HL-60 (cell line): ENCODE results near the gene ARF4.

ENCODE experiments used
- DNase-seq, 2 experiments: peaks; one replicate each; pipeline ENCODE4 v3.0.0-alpha.2; 2010 to 2020; ENCODE audit warnings: low read depth in 1 of 2, low spot score in 1 of 2
- H3K27ac ChIP-seq: fragments of 250-450 bp; sonication (Bioruptor Pico); replicated peaks from 2 replicates; pipeline ENCODE4 v1.5.1; 2020; ENCODE audit warnings: mild to moderate bottlenecking, moderate library complexity
- H3K27me3 ChIP-seq: fragments of 250-450 bp; sonication (Bioruptor Pico); 2 replicates; pipeline ENCODE4 v1.5.1; 2021; ENCODE audit warnings: mild to moderate bottlenecking, moderate library complexity; ENCODE audit not compliant: insufficient read depth, poor library complexity, severe bottlenecking
- H3K4me3 ChIP-seq: replicated peaks from 2 replicates; pipeline ENCODE4 v1.5.1; 2011; ENCODE audit warnings: mild to moderate bottlenecking, control low read depth, low read length; ENCODE audit not compliant: insufficient read depth
- CTCF ChIP-seq: IDR thresholded peaks from one replicate; pipeline ENCODE4 v1.5.1; 2011; ENCODE audit warnings: low read length, control low read depth, inconsistent platforms; ENCODE audit not compliant: insufficient read depth
- GABPA ChIP-seq: IDR thresholded peaks from 2 replicates; pipeline ENCODE4 v1.6.1; 2012; ENCODE audit warnings: low read depth
- POLR2AphosphoS5 ChIP-seq: IDR thresholded peaks from 2 replicates; pipeline ENCODE4 v1.6.1; 2012; ENCODE audit warnings: low read depth
- SPI1 ChIP-seq: IDR thresholded peaks from 2 replicates; pipeline ENCODE4 v1.6.1; 2012; ENCODE audit warnings: low read depth, mild to moderate bottlenecking, borderline replicate concordance
- TF ChIP-seq, protein P1 (sequence below): IDR thresholded peaks from 2 replicates; pipeline ENCODE4 v1.6.1; 2012; ENCODE audit warnings: low read depth; ENCODE audit not compliant: insufficient replicate concordance

The ARF4 gene

DNA sequence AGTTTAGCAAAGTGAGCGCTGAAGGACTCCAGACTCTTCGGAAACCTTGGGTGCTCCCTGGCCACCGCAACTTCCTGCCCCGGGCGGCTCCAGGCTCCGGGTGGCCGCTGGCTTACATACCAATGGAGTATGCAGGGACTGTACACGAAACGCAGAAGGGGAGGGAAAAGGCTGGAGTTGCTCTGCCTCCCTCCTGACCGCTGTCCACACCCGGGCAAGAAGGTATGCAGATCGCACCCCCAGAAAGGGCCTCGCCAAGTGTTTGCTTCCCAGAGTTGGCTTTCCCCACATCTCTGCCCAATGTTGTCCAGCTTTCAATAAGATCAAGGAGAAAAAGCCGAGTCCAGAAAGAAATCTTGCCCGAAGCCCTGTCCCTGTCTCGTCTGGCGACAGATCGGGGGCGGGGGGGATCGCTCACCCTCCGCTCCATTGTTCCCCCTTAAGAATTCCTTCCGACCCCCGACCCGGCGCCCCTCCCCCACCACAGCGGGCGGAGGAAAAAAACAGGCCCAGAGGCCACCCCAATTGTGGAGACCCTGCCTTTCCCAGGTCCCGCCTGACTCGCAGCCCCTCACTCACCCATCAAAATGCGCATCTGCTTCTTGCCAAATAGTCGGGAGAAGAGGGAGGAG lies 533 bp downstream of the ARF4 start:
- TF ChIP-seq CTCF (no peak), GABPA (peak; percentile 37; the same call in 1 of the 2 replicates), SPI1 (peak; percentile 21; the same call in 1 of the 2 replicates), POLR2AphosphoS5 (no peak)
- TF ChIP-seq, protein P1, sequence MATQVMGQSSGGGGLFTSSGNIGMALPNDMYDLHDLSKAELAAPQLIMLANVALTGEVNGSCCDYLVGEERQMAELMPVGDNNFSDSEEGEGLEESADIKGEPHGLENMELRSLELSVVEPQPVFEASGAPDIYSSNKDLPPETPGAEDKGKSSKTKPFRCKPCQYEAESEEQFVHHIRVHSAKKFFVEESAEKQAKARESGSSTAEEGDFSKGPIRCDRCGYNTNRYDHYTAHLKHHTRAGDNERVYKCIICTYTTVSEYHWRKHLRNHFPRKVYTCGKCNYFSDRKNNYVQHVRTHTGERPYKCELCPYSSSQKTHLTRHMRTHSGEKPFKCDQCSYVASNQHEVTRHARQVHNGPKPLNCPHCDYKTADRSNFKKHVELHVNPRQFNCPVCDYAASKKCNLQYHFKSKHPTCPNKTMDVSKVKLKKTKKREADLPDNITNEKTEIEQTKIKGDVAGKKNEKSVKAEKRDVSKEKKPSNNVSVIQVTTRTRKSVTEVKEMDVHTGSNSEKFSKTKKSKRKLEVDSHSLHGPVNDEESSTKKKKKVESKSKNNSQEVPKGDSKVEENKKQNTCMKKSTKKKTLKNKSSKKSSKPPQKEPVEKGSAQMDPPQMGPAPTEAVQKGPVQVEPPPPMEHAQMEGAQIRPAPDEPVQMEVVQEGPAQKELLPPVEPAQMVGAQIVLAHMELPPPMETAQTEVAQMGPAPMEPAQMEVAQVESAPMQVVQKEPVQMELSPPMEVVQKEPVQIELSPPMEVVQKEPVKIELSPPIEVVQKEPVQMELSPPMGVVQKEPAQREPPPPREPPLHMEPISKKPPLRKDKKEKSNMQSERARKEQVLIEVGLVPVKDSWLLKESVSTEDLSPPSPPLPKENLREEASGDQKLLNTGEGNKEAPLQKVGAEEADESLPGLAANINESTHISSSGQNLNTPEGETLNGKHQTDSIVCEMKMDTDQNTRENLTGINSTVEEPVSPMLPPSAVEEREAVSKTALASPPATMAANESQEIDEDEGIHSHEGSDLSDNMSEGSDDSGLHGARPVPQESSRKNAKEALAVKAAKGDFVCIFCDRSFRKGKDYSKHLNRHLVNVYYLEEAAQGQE: no peak
- H3K27me3 ChIP-seq: no peaks in the 10 kb centered on the region
- peak overlapping the region; percentile 79 for H3K4me3 ChIP-seq
- H3K27ac ChIP-seq: peak overlapping the region; percentile 91
- peak; percentile 73 to 88 for DNase-seq

DNA sequence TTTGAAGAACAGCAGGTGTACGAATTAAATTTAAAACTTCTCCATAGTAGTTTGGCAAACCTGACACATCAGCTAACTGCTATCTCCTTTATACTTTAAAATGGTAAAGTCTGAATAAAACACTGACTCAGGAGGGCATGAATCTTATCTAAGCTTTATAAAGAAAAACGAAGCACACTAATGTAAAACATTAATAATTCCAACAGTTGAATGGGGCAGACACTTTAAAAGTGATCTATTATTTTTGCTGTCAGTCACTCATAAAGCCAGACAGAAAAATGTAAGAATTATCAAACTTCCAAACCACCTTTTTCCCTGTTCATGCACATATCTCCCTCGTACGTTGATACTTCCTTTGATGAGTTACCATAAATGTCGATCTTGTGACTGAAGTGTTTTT lies 2.6 kb downstream of the ARF4 start:
- Histone ChIP-seq H3K27ac (no peak overlapping the region), H3K4me3 (peak overlapping the region; percentile 79), H3K27me3 (no peaks in the 10 kb centered on the region)
- no peak for DNase-seq
- TF ChIP-seq POLR2AphosphoS5 (no peak), CTCF (no peak), SPI1 (no peak), GABPA (no peak)
- TF ChIP-seq, protein P1: no peak

GRCh38 chr3:57594144-57594543 lies 3.0 kb downstream of the ARF4 start:
- no peaks in the 10 kb centered on the region for H3K27me3 ChIP-seq
- no peak for TF ChIP-seq CTCF
- TF ChIP-seq SPI1: no peak
- no peak for TF ChIP-seq POLR2AphosphoS5
- TF ChIP-seq, protein P1: no peak
- TF ChIP-seq GABPA: no peak
- H3K27ac ChIP-seq: no peak overlapping the region
- DNase-seq: no peak
- H3K4me3 ChIP-seq: no peak overlapping the region
